NK-92 (cell line): Measurements from ENCODE around the gene CYTH4.
"Not testable (repeated sequence)": the region's sequence is repeated elsewhere in the genome, so short reads cannot be mapped to it uniquely, and the experiment has no call there.

Experiments
- DNase-seq: peaks from one replicate; lab custom pipeline; 2025; ENCODE audit not compliant: unreplicated experiment; lab: John Stamatoyannopoulos, UW

Gene CYTH4

DNA sequence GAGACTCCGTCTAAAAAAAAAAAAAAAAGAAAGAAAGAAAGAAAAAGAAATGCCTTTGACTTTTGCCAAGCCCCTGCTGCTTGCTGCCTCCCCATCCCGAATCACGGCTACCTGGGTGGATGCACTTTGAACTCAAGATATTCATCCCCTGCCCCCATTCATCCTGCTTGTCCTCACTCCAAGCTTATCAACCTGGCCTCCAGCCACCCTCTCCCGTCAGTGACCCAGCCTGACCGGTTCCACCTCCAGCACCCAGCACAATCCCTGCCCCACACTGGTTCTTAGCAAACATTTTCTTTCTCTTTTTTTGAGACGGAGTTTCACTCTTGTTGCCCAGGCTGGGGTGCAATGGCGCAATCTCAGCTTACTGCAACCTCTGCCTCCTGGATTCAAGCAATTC lies 44.4 kb downstream of the CYTH4 start:
- no peak for DNase-seq

- no peak for DNase-seq
These were observed 45.7 kb downstream of the CYTH4 start for GRCh38 chr22:37328017-37328416.

DNA sequence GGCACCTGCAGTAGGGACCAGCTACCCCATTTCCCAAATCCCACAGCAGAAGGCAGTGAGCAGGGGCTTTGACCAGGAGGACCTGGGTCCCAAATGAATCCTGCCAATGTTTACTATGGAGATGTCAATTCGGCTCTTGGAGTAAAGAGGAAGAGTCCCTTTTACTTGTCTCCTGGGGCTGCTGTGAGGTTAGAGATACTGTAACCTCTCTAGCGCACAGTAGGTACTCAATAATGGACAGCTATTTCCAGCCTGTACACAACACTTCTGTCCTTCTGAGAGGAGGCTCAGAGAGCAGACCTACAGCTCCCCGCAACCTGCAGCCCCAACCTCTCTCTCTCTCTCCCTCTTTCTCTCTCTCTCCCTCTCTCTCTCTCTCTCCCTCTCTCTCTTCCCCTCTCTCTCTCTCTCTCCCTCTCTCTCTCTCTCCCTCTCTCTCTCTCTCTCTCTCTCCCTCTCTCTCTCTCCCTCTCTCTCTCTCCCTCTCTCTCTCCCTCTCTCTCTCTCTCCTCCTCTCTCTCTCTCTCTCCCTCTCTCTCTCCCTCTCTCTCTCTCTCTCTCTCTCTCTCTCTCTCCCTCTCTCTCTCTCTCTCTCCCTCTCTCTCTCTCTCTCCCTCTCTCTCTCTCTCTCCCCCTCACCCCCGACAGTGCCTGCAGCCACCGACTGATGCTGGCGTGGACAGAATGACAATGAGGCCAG lies 46.4 kb downstream of the CYTH4 start:
- not testable (repeated sequence) for DNase-seq

DNA sequence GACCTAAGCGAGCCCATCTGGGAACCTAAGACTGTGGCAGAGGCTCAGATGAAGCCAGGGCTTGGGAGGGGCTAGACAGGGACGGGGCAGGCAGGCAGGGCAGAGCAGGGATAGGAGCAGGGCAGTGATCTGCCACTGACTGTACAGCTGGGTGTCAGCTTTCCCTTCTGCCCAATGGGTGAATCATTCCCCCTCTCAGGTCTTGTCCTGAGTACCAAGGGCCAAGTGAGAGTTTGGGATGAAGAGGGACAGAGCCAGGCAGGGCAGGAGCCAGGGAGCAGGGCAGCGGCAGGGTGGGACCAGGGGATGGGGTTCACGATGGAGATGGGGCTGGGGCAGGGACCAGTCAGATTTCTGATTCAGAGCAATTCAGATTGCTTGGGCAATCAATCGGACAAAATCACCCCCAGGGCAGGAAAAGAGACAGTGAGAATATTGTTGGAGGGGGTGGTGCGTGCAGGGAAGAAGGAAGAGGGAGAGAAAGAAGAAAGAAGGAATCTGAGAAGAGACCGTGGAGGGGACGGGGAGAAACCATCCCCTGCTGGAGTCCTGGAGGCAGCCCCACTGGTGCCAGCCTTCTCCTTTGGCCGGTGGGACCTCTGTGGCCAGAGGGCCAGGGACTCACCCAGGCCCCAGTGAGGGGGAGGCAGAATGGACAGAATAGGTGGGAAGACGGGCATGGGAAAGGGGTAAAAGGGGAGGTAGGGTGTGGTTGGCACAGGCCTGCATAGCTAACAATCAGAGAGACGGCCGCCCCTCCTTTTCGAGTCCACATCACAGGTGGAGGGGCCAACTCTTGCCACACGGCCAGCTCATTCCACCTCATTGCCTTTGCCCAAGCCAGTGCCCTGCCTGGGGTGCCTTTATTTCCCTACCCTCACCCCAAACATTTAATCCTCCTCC lies 47.2 kb downstream of the CYTH4 start:
- no peak for DNase-seq

DNA sequence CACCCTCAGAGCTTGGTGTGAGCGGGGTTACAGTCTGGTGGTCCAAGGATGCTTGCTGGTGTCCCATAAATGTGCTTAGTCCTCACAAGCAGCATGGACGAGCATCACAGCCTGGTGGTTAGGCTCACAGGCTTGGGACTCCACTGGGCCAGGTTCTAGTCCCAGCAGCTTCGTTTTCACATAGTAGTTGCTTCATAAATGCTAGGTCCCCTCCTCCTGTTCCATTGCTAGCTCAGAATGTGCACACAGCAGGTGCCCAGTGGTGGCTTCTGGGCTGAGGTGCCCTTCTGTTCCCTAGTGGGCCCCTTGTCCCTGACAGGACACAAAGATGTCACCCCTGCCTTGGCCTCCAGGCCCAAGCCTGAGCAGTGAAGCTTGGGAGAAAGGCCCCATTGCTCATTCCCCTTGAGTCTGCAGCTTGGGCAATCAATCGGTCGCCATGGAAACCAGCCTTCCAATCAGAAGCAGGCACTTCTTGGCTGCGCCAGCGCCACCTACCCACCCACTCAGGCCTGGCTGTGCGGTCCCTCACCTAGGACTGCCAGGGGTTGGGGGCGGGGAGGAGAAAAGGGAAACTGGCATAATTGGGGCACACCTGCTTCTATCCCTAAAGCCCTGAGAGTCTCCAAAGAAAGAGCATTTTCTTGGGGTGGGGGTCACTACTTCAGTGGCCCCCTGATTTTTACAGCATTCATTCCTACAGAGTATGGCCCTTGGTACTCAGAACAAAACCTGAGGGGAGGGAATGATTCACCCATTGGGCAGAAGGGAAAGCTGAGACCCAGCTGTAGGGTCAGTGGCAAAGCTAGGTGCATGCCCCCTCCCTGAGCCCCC lies 48.1 kb downstream of the CYTH4 start:
- no peak for DNase-seq

DNA sequence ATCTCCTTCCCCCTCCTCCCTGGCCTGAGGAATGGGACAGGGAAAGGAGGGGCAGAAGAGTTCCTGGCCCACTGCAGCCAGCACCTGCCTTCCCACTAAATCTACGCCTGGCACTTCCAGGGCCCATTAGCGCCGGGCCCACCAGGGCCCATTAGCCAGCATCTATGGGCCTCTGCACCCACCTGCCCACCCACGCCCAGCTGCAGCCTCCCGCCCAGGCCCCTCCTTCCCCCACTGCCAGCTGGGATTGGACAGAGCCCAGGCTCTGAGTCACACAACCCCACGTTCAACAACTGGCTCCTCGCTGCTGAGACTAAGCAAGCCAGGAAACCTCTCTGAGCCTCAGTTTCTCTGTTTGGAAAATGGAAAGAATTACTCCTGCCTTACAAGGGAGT lies 48.7 kb downstream of the CYTH4 start:
- DNase-seq, result no peak

DNA sequence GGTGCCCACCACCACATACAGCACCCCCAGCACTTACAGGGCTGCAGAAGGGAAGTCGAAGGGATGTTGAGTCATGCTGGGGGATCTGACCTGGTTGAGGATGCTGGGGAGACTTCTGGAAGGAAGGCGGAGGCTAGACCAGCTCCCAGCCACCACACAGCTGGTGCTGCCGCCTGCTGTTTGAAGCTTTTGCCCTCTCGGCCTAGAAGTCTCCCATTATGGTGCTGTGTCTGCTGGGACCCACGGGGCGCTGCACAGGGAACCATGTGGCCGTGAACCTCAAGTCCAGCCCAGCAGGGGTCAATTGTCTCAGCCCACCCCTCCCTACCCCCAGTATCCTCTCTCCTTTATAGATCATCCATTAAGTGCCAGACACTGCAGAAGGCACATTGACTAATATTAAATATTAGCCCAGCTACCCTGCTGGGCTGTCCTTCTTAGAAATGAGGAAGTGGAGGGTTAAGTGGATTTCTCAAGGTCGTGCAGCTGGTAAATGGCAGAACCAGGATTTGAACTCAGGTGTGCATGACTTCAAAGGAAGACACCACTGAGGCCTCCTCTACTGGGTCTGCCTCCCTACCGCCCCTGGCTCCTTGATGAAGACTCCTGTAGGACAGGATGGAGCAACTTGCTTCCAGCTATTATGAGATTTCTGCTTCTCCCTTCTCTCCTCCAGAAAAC lies 49.7 kb downstream of the CYTH4 start:
- DNase-seq, result no peak

DNA sequence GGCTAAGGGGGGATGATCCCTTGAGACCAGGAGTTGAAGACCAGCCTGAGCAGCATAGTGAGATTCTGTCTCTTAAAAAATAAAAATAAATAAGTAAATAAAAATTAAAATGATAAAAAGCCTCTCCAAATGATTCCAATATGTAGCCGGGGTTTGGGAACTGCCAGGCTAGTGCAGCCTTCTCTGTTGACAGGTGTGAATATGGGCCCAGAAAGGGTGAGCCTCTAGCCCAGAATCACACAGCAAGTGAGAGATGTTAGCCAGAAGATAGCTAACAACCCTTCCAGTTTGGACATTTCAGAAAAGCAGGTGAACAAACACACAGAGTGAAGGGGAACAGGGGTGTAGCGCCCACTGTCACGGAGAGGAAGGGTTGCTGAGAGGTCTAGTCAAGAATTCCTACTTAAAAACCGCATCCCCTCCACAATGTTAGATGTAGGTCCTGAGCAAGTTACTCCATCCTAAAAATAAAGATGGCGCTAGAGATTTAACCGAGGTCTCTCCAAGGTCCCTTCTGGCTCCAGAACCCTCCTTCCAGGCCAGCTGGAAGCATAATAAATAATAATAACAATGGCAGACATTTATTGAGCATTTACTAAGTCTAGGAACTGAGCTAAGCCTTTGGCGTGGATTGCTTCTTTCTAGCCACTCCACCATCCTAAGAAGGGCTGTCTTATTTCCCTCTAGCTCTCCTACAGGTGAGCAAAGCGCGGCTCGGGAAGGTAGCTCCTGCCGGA lies 51.6 kb downstream of the CYTH4 start:
- no peak for DNase-seq

GRCh38 chr22:37334461-37334858 lies 52.2 kb downstream of the CYTH4 start:
- DNase-seq, result no peak

DNA sequence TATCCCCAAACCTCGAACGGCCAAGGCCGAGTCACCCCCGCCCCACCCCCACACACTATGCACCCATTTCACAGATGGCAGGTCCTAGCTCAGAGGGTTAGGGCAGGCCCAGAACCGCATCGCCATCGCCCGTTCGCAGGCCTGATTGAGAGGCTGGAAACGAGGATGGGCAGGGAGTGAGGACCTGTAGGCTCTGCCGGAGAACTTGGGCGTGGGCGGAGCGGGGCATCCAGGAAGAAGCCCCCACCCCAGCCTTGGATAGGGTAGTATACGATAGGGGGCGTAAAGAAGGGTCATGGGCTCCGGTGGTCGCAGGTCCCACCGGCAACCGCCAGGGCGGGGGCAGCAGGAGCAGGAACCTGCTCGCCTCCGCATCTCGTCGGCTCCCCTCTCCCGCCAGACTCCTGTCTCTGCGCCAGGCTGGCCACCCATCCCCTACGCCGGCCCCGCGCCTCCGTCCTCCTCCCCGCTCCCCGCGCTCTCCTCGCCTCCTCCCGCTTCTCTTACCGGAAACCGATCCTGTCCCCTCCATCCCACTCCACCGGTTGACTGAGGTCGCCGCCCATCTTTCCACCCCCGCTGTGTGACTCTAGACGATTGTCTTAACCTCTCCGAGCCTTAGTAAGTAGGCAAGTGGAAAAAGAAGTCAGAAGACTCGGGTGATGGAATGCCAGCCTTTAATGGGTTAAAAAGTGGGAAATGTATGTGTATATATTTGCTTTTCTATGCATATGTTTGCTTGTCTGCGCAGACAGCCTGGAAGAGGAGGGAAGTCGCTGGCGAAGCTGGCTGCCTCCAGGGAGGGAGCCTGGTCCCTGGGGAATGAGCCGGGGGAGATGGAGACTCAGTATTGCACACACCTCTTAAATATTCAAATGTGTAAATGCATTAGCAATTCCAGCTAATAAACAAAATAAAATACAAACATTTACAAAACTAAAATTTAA lies 52.8 kb downstream of the CYTH4 start:
- DNase-seq, result no peak

GRCh38 chr22:37335806-37336199 lies 53.5 kb downstream of the CYTH4 start:
- no peak for DNase-seq

DNA sequence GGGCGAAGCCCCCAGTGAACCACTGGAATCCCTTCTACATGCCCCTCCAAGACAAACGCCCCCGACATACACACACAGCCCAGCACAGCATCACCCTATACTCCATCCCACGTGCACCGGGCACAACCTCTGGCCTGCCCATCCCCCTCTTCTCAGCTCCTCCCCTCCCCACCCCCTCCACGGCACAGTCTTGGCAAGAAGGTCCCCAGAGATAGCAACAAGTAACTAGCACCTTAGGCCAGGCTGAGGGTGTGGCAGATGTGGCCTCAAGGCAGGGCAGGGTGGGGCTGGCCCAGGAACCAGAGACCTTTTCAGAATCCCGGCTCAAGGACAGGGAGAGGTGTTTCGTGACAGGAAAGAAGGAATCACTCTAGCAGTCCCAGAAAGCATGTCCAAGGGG lies 54.3 kb downstream of the CYTH4 start:
- DNase-seq, result no peak

GRCh38 chr22:37337204-37337943 lies 55.1 kb downstream of the CYTH4 start:
- DNase-seq, result no peak

- DNase-seq, result no peak
These were observed 56.4 kb downstream of the CYTH4 start for GRCh38 chr22:37338539-37339246.

DNA sequence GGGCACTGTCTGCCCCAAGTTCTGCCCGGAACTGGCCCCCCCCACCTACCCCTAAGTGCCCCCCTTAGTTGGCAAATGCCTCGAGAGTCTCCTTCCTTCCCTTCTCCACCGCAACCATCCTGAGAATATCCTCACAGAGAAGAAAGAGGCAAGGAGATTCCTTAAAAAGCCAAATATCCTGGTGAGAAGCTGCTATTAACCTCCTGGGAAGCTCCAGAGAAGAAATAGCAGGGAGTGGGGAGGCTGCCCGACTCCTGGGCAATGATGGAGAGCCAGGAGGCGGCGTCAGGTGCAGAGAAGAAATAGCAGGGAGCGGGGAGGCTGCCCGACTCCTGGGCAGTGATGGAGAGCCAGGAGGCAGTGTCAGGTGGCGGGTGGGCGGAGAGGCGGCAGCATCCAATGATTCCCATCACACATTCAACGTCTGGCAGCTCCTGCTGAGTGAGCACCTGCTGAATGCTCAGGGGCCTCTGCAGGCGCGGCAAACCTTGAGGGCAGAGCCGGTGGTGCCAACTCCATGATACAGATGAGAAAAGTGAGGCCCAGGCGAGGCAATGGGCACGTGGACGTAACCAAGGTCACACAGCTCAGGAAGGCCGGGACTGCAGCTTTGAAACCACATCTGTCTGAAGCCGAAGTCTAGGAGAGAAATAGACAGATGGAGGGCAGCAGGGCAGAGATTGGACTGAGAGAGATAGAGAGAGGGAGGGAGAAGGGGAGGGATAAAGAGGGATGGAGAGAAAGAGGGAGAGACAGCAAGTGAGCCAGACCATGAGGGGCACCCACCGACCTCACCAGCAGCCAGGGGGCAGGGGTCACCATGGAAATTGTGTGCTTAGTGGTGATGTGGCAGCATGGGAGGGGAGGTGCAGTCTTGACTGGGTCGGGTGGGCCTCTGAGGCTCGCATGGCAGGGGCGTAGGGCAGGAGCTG lies 58.3 kb downstream of the CYTH4 start:
- DNase-seq, result no peak

GRCh38 chr22:37342065-37342464 lies 59.8 kb downstream of the CYTH4 start:
- DNase-seq, result no peak

GRCh38 chr22:37343348-37343747 lies 61.0 kb downstream of the CYTH4 start:
- DNase-seq, result no peak
